A673 (cell line): ENCODE data around the gene RNASE8. TPM values are rescaled to one million over a fixed set of nuclear protein-coding genes. Genes with fewer than 3 reads are reported as not detected.

Source experiments
- BruUV-seq: library from RNA; stranded (reverse); fragments of 400-500 nt; replicated peaks from 2 replicates; lab custom pipeline; 2021; lab: Mats Ljungman, UMichigan
- CTCF ChIA-PET: fragments of 300-600 bp; sonication (Branson Sonifier 250); formaldehyde crosslinking; loops from one replicate; lab custom pipeline; 2022; ENCODE audit warnings: antibody characterized with exemption; lab: Charles Lee
- POLR2A ChIA-PET: fragments of 300-600 bp; sonication (Branson Sonifier 250); formaldehyde crosslinking; loops from one replicate; lab custom pipeline; 2022; ENCODE audit warnings: antibody characterized with exemption; ENCODE audit not compliant: low non-redundant PET; lab: Charles Lee
- DNase-seq: peaks from one replicate; pipeline ENCODE4 v3.0.0-alpha.2; 2015; ENCODE audit warnings: low spot score
- H3K27ac ChIP-seq: fragments of 200-600 bp; sonication (generic); 2 replicates; pipeline ENCODE4 v1.5.1; 2016; ENCODE audit warnings: mixed run types, low read depth, mild to moderate bottlenecking, mixed read lengths, antibody characterized with exemption, low read length; ENCODE audit not compliant: poor library complexity, severe bottlenecking
- H3K27me3 ChIP-seq: fragments of 200-600 bp; sonication (generic); replicated peaks from 2 replicates; pipeline ENCODE4 v1.6.1; 2017; ENCODE audit warnings: mixed run types, low read depth, mild to moderate bottlenecking, mixed read lengths, antibody characterized with exemption, low read length; ENCODE audit not compliant: insufficient read depth, poor library complexity
- H3K36me3 ChIP-seq: fragments of 200-600 bp; sonication (generic); 2 replicates; pipeline ENCODE4 v1.6.1; 2016; ENCODE audit warnings: mixed run types, mild to moderate bottlenecking, mixed read lengths, antibody characterized with exemption, low read length; ENCODE audit not compliant: insufficient read depth, poor library complexity, severe bottlenecking
- H3K4me1 ChIP-seq: fragments of 200-600 bp; sonication (generic); 2 replicates; pipeline ENCODE4 v1.6.1; 2017; ENCODE audit warnings: mixed run types, mild to moderate bottlenecking, mixed read lengths, antibody characterized with exemption, low read length; ENCODE audit not compliant: insufficient read depth, poor library complexity, severe bottlenecking
- H3K4me3 ChIP-seq: fragments of 200-600 bp; sonication (generic); 2 replicates; pipeline ENCODE4 v1.5.1; 2016; ENCODE audit warnings: low read depth, mixed run types, mild to moderate bottlenecking, mixed read lengths, low read length; ENCODE audit not compliant: poor library complexity, severe bottlenecking
- H3K9me3 ChIP-seq: fragments of 200-600 bp; sonication (generic); 2 replicates; pipeline ENCODE4 v1.6.1; 2016; ENCODE audit warnings: mixed run types, low read depth, mild to moderate bottlenecking, mixed read lengths, antibody characterized with exemption, low read length; ENCODE audit not compliant: poor library complexity, severe bottlenecking
- EZH2 ChIP-seq: fragments of 200-600 bp; sonication (generic); IDR thresholded peaks from 2 replicates; pipeline ENCODE4 v1.6.1; 2017; ENCODE audit warnings: borderline replicate concordance, low read depth, mild to moderate bottlenecking, mixed read lengths, antibody characterized with exemption, low read length; ENCODE audit not compliant: poor library complexity, severe bottlenecking
- intact Hi-C: fragments of 100-400 bp; cut with micrococcal nuclease; formaldehyde crosslinking; loops from one replicate; pipeline ENCODE4 v1.10.0; 2022; ENCODE audit not compliant: unreplicated experiment
- total RNA-seq: library from RNA; stranded (reverse); gene quantifications from 2 replicates; pipeline ENCODE4 v1.2.3, GENCODE V29; 2021
- TF ChIP-seq, protein P1 (sequence below): fragments of 300-800, 200-600 bp; sonication (generic); conservative IDR thresholded peaks from 2 replicates; pipeline ENCODE4 v1.5.1; 2017; ENCODE audit warnings: low read depth, mild to moderate bottlenecking, antibody characterized with exemption, low read length, moderate library complexity, mixed read lengths

RNASE8 gene
- total RNA-seq, 1 experiment from 2014 or later: not detected

DNA sequence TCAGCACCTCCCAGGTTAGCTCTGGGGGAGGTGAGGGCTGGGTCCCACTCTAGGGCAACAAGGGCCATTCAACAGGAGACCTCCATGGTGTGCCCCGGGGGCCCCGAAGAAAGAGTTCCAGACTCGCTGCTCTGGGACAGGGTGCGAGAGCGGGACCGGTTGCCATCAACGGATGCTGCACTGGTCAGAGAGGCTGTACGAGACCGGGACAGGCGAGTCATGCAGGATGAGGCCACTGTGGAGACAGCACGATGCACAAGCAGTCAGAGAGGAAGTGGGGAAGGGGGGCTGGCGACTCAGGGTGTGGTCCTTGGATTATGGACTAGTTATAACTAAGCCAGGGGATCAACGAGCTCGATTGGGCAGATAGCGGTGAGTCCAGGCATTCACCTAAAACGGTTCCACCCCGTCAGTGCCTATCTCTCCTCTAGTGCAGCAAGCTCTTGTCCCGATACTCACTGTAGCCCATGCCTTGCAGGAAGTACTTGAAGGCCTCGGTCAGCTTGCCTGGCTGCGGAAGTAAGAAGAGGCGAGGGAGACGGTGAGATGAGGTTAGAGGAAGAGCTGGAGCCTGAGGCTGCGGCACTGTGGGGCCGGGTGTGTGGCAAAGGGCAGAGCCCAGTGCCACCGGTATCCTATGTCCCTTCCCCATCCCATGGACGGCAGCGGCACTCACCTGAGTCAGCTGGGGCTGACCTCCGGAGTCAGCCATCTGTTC lies 39.9 kb upstream of the RNASE8 start:
- no peaks in the 10 kb centered on the region for H3K4me1 ChIP-seq
- ChIA-PET POLR2A (no interaction called here), CTCF (no interaction called here)
- H3K27me3 ChIP-seq: no peaks in the 10 kb centered on the region
- no peaks in the 10 kb centered on the region for H3K36me3 ChIP-seq
- TF ChIP-seq EZH2: no peak
- TF ChIP-seq, protein P1, sequence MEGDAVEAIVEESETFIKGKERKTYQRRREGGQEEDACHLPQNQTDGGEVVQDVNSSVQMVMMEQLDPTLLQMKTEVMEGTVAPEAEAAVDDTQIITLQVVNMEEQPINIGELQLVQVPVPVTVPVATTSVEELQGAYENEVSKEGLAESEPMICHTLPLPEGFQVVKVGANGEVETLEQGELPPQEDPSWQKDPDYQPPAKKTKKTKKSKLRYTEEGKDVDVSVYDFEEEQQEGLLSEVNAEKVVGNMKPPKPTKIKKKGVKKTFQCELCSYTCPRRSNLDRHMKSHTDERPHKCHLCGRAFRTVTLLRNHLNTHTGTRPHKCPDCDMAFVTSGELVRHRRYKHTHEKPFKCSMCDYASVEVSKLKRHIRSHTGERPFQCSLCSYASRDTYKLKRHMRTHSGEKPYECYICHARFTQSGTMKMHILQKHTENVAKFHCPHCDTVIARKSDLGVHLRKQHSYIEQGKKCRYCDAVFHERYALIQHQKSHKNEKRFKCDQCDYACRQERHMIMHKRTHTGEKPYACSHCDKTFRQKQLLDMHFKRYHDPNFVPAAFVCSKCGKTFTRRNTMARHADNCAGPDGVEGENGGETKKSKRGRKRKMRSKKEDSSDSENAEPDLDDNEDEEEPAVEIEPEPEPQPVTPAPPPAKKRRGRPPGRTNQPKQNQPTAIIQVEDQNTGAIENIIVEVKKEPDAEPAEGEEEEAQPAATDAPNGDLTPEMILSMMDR: no peak
- DNase-seq: no peak
- no peak overlapping the region for H3K27ac ChIP-seq
- no TSS peak for BruUV-seq
- H3K9me3 ChIP-seq: no peaks in the 10 kb centered on the region
- no peak overlapping the region for H3K4me3 ChIP-seq
- intact Hi-C loops: loop anchor here (10.0 kb wide), 1 partner anchor 177 kb away; no protein-coding TSS in a partner anchor

DNA sequence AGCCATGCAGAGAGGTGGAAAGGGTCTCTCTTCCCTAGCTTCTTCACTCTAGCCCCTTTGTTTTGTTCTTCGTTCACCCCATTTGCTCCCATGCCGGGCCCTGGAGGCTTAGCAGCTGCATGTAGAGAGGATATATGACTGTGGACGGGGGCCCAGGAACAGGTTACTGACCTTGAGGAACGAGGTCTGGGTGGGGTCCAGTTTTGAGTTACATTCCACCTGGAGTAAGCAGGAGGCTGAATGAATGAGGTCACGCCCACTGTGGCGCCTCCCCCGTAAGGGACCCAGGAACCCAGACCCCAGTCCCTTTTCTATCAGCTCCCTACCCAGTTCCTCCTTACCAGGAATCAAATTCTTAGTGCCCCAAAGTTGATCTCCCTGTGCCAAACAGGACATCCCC lies 39.3 kb upstream of the RNASE8 start:
- POLR2A ChIA-PET: no interaction called here

DNA sequence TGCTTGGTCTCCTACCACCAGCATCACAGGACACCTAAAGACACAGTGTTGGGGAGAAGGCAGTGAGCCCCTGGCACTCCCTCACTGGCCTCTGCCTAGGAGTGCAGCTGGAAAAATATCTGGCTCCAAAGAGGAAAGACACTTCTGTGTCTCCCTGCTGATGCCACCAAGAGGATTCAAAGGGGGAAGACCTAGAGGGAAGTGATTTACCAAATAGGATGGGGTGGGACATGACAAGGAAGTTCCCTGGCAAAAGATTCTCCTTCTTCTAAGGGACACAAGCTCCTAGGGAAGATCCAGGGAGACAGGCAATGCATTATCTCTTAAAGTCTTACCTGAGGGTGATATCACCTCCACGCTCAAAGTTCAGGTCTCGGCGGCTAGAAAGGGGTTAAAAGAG lies 38.8 kb upstream of the RNASE8 start:
- no peaks in the 10 kb centered on the region for H3K4me1 ChIP-seq
- no peak overlapping the region for H3K4me3 ChIP-seq
- no peak overlapping the region for H3K27ac ChIP-seq
- no peaks in the 10 kb centered on the region for H3K36me3 ChIP-seq
- no TSS peak for BruUV-seq
- DNase-seq: no peak
- intact Hi-C loops: loop anchor here (10.0 kb wide), 1 partner anchor 176 kb away; no protein-coding TSS in a partner anchor
- no peaks in the 10 kb centered on the region for H3K9me3 ChIP-seq
- TF ChIP-seq EZH2: no peak
- TF ChIP-seq, protein P1: no peak
- H3K27me3 ChIP-seq: no peaks in the 10 kb centered on the region
- POLR2A ChIA-PET: no interaction called here
- CTCF ChIA-PET: no interaction called here

More for the DNA sequence above, 39.3 kb upstream of the RNASE8 start:
- Histone ChIP-seq H3K27me3 (no peaks in the 10 kb centered on the region), H3K4me3 (no peak overlapping the region), H3K4me1 (no peaks in the 10 kb centered on the region), H3K36me3 (no peaks in the 10 kb centered on the region), H3K27ac (no peak overlapping the region), H3K9me3 (no peaks in the 10 kb centered on the region)
- CTCF ChIA-PET: no interaction called here
- TF ChIP-seq EZH2: no peak
- TF ChIP-seq, protein P1: no peak
- BruUV-seq: no TSS peak
- DNase-seq: no peak
- intact Hi-C loops: loop anchor here (10.0 kb wide), 1 partner anchor 177 kb away; no protein-coding TSS in a partner anchor
